SK-N-SH treated with all-trans-retinoic acid at 6 μM for 48 hours (cell line): ENCODE results near the gene MYOM3.

Experiments
- ATAC-seq: fragments of 200-7000 bp; cut with Tn5 transposase; 3 replicates; pipeline ENCODE4 v1.9.1; 2020; ENCODE audit warnings: mild to moderate bottlenecking, moderate library complexity
- ARNTL ChIP-seq: fragments of 450-650 bp; formaldehyde crosslinking; IDR thresholded peaks from 2 replicates; pipeline ENCODE4 v1.5.0; 2020; ENCODE audit warnings: low read depth, mild to moderate bottlenecking, moderate library complexity, borderline replicate concordance
- BACH2 ChIP-seq: fragments of 250-450 bp; sonication (Bioruptor Pico); IDR thresholded peaks from 2 replicates; pipeline ENCODE4 v1.9.0; 2021; ENCODE audit warnings: mild to moderate bottlenecking, borderline replicate concordance
- CSDC2 ChIP-seq: fragments of 250-450 bp; sonication (Bioruptor Pico); IDR thresholded peaks from 2 replicates; pipeline ENCODE4 v1.5.0; 2020; ENCODE audit warnings: mild to moderate bottlenecking, moderate library complexity
- ESRRG ChIP-seq: fragments of 250-450 bp; sonication (Bioruptor Pico); IDR thresholded peaks from 2 replicates; pipeline ENCODE4 v1.6.1; 2021; ENCODE audit warnings: mild to moderate bottlenecking
- GLIS3 ChIP-seq: fragments of 250-450 bp; sonication (Bioruptor Pico); IDR thresholded peaks from 2 replicates; pipeline ENCODE4 v1.5.0; 2020; ENCODE audit warnings: mild to moderate bottlenecking, moderate library complexity
- ISL1 ChIP-seq: fragments of 250-450 bp; sonication (Bioruptor Pico); IDR thresholded peaks from 2 replicates; pipeline ENCODE4 v2.1.2; 2022; ENCODE audit warnings: mild to moderate bottlenecking, moderate library complexity
- RARB ChIP-seq: fragments of 250-450 bp; sonication (Bioruptor Pico); IDR thresholded peaks from 2 replicates; pipeline ENCODE4 v1.8.0; 2021; ENCODE audit warnings: mild to moderate bottlenecking, moderate library complexity
- TCF4 ChIP-seq: fragments of 250-450 bp; sonication (Bioruptor Pico); IDR thresholded peaks from 2 replicates; pipeline ENCODE4 v1.8.0; 2021; ENCODE audit warnings: mild to moderate bottlenecking, moderate library complexity, borderline replicate concordance
- TOX ChIP-seq: fragments of 250-450 bp; sonication (Bioruptor Pico); IDR thresholded peaks from 2 replicates; pipeline ENCODE4 v1.8.0; 2021; ENCODE audit warnings: mild to moderate bottlenecking, moderate library complexity, borderline replicate concordance
- ZC3H10 ChIP-seq: fragments of 250-450 bp; sonication (Bioruptor Pico); IDR thresholded peaks from 2 replicates; pipeline ENCODE4 v1.5.1; 2021; ENCODE audit warnings: mild to moderate bottlenecking, moderate library complexity
- ZFP3 ChIP-seq: fragments of 250-450 bp; sonication (Bioruptor Pico); IDR thresholded peaks from 2 replicates; pipeline ENCODE4 v1.5.0; 2020; ENCODE audit warnings: mild to moderate bottlenecking, moderate library complexity
- ZNF70 ChIP-seq: fragments of 450-650 bp; formaldehyde crosslinking; IDR thresholded peaks from 2 replicates; pipeline ENCODE4 v1.5.0; 2020; ENCODE audit warnings: mild to moderate bottlenecking, moderate library complexity
- ZNF8 ChIP-seq: fragments of 450-650 bp; formaldehyde crosslinking; IDR thresholded peaks from 2 replicates; pipeline ENCODE4 v1.5.0; 2020; ENCODE audit warnings: mild to moderate bottlenecking, moderate library complexity
- TF ChIP-seq, protein P1 (sequence below): fragments of 250-450 bp; sonication (Bioruptor Pico); IDR thresholded peaks from 2 replicates; pipeline ENCODE4 v1.8.0; 2021; ENCODE audit warnings: low read depth, mild to moderate bottlenecking, moderate library complexity, borderline replicate concordance
- TF ChIP-seq, protein P2 (sequence below): fragments of 250-450 bp; sonication (Bioruptor Pico); IDR thresholded peaks from 2 replicates; pipeline ENCODE4 v1.5.1; 2021; ENCODE audit warnings: mild to moderate bottlenecking, moderate library complexity
- TF ChIP-seq, protein P3 (sequence below): fragments of 250-450 bp; sonication (Bioruptor Pico); IDR thresholded peaks from 2 replicates; pipeline ENCODE4 v1.5.0; 2020; ENCODE audit warnings: mild to moderate bottlenecking, moderate library complexity
- TF ChIP-seq, protein P4 (sequence below): fragments of 250-450 bp; sonication (Bioruptor Pico); IDR thresholded peaks from 2 replicates; pipeline ENCODE4 v1.8.0; 2020; ENCODE audit warnings: mild to moderate bottlenecking, moderate library complexity, borderline replicate concordance
- TF ChIP-seq, protein P5 (sequence below): fragments of 250-450 bp; sonication (Bioruptor Pico); IDR thresholded peaks from 2 replicates; pipeline ENCODE4 v1.5.1; 2020; ENCODE audit warnings: low read depth, mild to moderate bottlenecking, moderate library complexity

The MYOM3 gene

DNA sequence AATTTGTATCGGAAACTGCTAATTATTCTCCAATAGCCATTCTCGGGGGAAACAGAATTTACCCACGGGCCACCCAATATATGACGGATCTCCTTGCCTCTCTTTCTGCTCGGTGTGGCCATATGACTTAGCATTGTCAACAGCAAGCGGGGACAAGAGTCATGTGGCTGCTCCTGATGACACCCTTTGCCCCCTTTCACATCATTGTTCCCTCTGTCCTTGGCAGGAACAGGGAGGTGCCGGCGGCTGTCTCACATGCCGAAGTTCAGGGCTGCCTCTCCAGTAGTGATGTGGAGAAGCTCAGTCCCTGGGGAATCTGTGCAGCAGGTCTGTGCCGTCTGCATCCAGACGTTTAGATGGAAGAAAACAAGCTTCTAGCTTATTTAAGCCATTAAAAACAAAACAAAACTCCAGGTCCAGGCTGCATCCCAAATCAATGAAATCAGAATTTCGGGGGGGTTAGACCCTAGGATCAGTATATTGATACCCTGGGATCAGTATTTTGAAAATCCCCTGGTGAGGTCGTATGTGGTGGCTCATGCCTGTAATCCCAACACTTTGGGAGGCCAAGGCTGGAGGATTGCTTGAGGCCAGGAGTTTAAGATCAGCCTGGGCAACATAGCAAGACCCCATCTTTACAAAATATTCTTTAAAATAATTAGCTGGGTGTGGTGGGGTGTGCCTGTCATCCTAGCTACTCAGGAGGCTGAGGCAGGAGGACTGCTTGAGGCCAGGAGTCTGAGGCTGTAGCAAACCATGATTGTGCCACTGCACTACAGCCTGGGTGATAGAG, 10.8 kb downstream of the MYOM3 start:
- TF ChIP-seq, protein P1, sequence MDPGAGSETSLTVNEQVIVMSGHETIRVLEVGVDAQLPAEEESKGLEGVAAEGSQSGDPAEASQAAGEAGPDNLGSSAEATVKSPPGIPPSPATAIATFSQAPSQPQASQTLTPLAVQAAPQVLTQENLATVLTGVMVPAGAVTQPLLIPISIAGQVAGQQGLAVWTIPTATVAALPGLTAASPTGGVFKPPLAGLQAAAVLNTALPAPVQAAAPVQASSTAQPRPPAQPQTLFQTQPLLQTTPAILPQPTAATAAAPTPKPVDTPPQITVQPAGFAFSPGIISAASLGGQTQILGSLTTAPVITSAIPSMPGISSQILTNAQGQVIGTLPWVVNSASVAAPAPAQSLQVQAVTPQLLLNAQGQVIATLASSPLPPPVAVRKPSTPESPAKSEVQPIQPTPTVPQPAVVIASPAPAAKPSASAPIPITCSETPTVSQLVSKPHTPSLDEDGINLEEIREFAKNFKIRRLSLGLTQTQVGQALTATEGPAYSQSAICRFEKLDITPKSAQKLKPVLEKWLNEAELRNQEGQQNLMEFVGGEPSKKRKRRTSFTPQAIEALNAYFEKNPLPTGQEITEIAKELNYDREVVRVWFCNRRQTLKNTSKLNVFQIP (CRISPR knock-in tag), result no peak
- TF ChIP-seq ESRRG (CRISPR knock-in tag) (no peak), TCF4 (CRISPR knock-in tag) (no peak), ZC3H10 (CRISPR knock-in tag) (no peak)
- TF ChIP-seq, protein P2, sequence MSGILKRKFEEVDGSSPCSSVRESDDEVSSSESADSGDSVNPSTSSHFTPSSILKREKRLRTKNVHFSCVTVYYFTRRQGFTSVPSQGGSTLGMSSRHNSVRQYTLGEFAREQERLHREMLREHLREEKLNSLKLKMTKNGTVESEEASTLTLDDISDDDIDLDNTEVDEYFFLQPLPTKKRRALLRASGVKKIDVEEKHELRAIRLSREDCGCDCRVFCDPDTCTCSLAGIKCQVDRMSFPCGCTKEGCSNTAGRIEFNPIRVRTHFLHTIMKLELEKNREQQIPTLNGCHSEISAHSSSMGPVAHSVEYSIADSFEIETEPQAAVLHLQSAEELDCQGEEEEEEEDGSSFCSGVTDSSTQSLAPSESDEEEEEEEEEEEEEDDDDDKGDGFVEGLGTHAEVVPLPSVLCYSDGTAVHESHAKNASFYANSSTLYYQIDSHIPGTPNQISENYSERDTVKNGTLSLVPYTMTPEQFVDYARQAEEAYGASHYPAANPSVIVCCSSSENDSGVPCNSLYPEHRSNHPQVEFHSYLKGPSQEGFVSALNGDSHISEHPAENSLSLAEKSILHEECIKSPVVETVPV (CRISPR knock-in tag), result no peak
- ATAC-seq, result no peak

DNA sequence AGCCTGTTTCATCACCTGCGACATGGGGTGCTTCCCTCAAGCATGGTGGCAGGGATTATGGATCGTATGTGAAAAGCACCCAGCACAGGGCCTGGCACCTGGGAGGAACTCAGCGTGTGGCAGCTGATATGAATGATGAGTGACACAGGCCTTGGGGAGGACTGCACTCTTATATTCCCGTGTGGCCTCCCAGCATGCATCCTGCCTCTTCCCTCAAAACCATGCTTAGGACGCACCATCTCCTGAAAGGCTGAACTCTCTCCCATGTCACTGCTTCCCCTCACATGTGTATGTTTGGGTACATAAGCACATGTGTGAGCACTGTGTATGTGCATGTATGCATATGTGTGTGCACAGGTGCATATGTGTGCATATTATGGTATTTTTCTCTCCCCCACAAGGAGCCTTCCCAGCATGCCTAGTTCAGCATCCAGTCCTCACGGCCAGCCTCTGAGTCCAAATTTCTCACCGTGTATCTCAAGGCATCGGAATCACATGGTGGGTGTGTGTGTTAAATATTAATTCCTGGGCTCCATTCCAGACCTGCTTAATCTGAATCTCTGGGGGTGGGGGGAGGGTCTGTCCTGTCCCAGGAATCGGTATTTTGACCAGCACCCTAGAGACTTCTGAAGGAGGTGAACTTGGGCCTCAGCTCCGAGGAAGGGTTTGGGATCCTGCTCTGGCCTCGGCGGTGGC, 12.8 kb downstream of the MYOM3 start:
- TF ChIP-seq, protein P2 (CRISPR knock-in tag), result no peak
- no peak for TF ChIP-seq ZFP3 (CRISPR knock-in tag)
- no peak for TF ChIP-seq TCF4 (CRISPR knock-in tag)
- no peak for TF ChIP-seq ZNF8
- TF ChIP-seq, protein P1 (CRISPR knock-in tag), result no peak
- no peak for TF ChIP-seq TOX (CRISPR knock-in tag)
- TF ChIP-seq ARNTL (CRISPR knock-in tag), result no peak
- no peak for TF ChIP-seq ZNF70 (CRISPR knock-in tag)
- ATAC-seq, result no peak

DNA sequence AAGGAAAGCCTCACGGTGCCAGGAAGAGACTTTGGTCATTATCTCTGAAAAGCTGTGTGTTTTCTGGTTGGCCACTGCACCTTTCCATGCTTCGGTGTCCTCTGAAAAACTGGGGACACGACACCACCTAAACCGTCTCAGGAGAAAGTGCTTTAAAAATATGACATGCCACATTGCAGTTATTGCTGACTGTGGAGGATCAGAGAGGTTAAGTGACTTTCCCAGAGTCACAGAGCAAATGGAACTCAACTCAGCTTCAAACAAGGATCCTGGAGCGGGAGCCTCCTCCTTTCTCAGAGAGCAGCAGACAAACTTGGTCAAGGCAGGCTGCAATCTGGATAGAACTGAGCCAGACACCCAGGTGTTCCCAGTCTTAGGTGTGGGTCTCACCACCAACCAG, 13.8 kb downstream of the MYOM3 start:
- ATAC-seq, result no peak
- TF ChIP-seq RARB (CRISPR knock-in tag) (no peak), GLIS3 (CRISPR knock-in tag) (no peak), ZC3H10 (CRISPR knock-in tag) (no peak), ARNTL (CRISPR knock-in tag) (no peak), ISL1 (CRISPR knock-in tag) (no peak), BACH2 (CRISPR knock-in tag) (no peak), CSDC2 (no peak)
- TF ChIP-seq, protein P3, sequence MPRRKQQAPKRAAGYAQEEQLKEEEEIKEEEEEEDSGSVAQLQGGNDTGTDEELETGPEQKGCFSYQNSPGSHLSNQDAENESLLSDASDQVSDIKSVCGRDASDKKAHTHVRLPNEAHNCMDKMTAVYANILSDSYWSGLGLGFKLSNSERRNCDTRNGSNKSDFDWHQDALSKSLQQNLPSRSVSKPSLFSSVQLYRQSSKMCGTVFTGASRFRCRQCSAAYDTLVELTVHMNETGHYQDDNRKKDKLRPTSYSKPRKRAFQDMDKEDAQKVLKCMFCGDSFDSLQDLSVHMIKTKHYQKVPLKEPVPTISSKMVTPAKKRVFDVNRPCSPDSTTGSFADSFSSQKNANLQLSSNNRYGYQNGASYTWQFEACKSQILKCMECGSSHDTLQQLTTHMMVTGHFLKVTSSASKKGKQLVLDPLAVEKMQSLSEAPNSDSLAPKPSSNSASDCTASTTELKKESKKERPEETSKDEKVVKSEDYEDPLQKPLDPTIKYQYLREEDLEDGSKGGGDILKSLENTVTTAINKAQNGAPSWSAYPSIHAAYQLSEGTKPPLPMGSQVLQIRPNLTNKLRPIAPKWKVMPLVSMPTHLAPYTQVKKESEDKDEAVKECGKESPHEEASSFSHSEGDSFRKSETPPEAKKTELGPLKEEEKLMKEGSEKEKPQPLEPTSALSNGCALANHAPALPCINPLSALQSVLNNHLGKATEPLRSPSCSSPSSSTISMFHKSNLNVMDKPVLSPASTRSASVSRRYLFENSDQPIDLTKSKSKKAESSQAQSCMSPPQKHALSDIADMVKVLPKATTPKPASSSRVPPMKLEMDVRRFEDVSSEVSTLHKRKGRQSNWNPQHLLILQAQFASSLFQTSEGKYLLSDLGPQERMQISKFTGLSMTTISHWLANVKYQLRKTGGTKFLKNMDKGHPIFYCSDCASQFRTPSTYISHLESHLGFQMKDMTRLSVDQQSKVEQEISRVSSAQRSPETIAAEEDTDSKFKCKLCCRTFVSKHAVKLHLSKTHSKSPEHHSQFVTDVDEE (CRISPR knock-in tag), result no peak
- TF ChIP-seq, protein P4, sequence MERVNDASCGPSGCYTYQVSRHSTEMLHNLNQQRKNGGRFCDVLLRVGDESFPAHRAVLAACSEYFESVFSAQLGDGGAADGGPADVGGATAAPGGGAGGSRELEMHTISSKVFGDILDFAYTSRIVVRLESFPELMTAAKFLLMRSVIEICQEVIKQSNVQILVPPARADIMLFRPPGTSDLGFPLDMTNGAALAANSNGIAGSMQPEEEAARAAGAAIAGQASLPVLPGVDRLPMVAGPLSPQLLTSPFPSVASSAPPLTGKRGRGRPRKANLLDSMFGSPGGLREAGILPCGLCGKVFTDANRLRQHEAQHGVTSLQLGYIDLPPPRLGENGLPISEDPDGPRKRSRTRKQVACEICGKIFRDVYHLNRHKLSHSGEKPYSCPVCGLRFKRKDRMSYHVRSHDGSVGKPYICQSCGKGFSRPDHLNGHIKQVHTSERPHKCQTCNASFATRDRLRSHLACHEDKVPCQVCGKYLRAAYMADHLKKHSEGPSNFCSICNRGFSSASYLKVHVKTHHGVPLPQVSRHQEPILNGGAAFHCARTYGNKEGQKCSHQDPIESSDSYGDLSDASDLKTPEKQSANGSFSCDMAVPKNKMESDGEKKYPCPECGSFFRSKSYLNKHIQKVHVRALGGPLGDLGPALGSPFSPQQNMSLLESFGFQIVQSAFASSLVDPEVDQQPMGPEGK, result no peak
- TF ChIP-seq, protein P5, sequence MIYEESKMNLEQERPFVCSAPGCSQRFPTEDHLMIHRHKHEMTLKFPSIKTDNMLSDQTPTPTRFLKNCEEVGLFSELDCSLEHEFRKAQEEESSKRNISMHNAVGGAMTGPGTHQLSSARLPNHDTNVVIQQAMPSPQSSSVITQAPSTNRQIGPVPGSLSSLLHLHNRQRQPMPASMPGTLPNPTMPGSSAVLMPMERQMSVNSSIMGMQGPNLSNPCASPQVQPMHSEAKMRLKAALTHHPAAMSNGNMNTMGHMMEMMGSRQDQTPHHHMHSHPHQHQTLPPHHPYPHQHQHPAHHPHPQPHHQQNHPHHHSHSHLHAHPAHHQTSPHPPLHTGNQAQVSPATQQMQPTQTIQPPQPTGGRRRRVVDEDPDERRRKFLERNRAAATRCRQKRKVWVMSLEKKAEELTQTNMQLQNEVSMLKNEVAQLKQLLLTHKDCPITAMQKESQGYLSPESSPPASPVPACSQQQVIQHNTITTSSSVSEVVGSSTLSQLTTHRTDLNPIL (CRISPR knock-in tag), result no peak
